H1 (cell line): ENCODE data around the gene KLRB1.

Source experiments
- BCL11A ChIP-seq, 2 experiments: IDR thresholded peaks; one replicate each; pipeline ENCODE4 v1.6.1; 2011; ENCODE audit warnings: low read depth in 2 of 2, low read length in 2 of 2, mild to moderate bottlenecking in 2 of 2
- CREB1 ChIP-seq: IDR thresholded peaks from 2 replicates; pipeline ENCODE4 v1.6.1; 2012; ENCODE audit warnings: inconsistent platforms
- EP300 ChIP-seq, 2 experiments: IDR thresholded peaks; 1 replicate in 1 of 2; 2 replicates in 1 of 2; pipeline ENCODE4 v1.6.1; 2011 to 2012; ENCODE audit warnings: low read depth in 2 of 2, low read length in 2 of 2, mild to moderate bottlenecking in 2 of 2, borderline replicate concordance in 1 of 2, inconsistent platforms in 1 of 2, moderate library complexity in 1 of 2
- POLR2A ChIP-seq, 2 experiments: IDR thresholded peaks; 1 replicate in 1 of 2; 2 replicates in 1 of 2; pipeline ENCODE4 v1.6.1; 2011; ENCODE audit warnings: low read depth in 2 of 2, low read length in 2 of 2, mild to moderate bottlenecking in 2 of 2; ENCODE audit errors: control extremely low read depth in 1 of 2
- RFX5 ChIP-seq: IDR thresholded peaks from 2 replicates; pipeline ENCODE4 v1.6.1; 2011; ENCODE audit warnings: low read depth, low read length, improper control_type of control experiment, borderline replicate concordance
- TF ChIP-seq, protein P1 (sequence below), 3 experiments: IDR thresholded peaks; 1 replicate in 2 of 3; 2 replicates in 1 of 3; pipeline versions ENCODE4 v1.5.1 to v1.6.1; 2011; ENCODE audit warnings: low read length in 3 of 3, mild to moderate bottlenecking in 3 of 3, inconsistent platforms in 2 of 3, low read depth in 1 of 3, moderate library complexity in 1 of 3; ENCODE audit not compliant: insufficient read depth in 1 of 3; ENCODE audit errors: control extremely low read depth in 1 of 3

DNA sequence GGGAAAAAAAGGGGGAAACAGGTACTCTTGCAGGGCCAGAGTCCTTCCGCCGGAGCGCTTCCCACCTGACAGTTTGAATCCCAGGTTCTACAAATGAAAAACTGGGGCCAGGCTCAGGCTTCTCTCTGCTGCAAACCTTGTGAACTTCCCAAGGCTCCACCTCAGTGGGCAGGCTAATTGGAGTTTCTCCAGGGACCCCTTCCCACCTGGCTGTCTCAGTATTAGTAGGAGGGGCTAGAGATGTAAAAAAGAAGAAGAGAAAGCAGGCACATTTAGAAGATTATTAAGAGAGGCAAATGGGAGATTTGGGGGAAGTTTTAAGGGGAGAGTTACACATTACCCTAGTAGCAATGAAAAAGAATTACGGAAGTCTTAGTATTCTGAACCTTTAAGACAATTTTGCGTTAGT is 41.8 kb upstream of the KLRB1 start:
- no peak for TF ChIP-seq BCL11A (IDR thresholded peaks at IDR 0.05; ENCODE audit: low read depth in 2 of 2, low read length in 2 of 2)
- TF ChIP-seq RFX5, result no peak
- no peak for TF ChIP-seq EP300 (IDR thresholded peaks at IDR 0.05; ENCODE audit: borderline replicate concordance in 1 of 2, low read depth in 2 of 2, low read length in 2 of 2)
- no peak for TF ChIP-seq POLR2A (IDR thresholded peaks at IDR 0.05; ENCODE audit: control extremely low read depth in 1 of 2, low read depth in 2 of 2, low read length in 2 of 2)
- TF ChIP-seq, protein P1, sequence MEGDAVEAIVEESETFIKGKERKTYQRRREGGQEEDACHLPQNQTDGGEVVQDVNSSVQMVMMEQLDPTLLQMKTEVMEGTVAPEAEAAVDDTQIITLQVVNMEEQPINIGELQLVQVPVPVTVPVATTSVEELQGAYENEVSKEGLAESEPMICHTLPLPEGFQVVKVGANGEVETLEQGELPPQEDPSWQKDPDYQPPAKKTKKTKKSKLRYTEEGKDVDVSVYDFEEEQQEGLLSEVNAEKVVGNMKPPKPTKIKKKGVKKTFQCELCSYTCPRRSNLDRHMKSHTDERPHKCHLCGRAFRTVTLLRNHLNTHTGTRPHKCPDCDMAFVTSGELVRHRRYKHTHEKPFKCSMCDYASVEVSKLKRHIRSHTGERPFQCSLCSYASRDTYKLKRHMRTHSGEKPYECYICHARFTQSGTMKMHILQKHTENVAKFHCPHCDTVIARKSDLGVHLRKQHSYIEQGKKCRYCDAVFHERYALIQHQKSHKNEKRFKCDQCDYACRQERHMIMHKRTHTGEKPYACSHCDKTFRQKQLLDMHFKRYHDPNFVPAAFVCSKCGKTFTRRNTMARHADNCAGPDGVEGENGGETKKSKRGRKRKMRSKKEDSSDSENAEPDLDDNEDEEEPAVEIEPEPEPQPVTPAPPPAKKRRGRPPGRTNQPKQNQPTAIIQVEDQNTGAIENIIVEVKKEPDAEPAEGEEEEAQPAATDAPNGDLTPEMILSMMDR (IDR thresholded peaks at IDR 0.05; ENCODE audit: control extremely low read depth in 1 of 3, insufficient read depth in 1 of 3, low read depth in 1 of 3, low read length in 3 of 3), result no peak
- TF ChIP-seq CREB1, result no peak
